ENCODE results near the gene RANBP9. TPM values are rescaled to one million over a fixed set of nuclear protein-coding genes. Genes with fewer than 3 reads are reported as not detected.

The RANBP9 gene
- total RNA-seq, 4 donors from 2014 or later: 26.2 to 49.5 (median 31.3) TPM

- Histone ChIP-seq H3K4me1 (peaks cover 0 to 13% (median 0%) of the 10 kb centered on the region in 4 donors), H3K27ac (peak overlapping the region; percentile 84 to 98 (median 96)), H3K4me3 (peak overlapping the region; percentile 75 to 95 (median 82)), H3K36me3 (no peaks in the 10 kb centered on the region), H3K27me3 (no peaks in the 10 kb centered on the region), H3K9me3 (no peaks in the 10 kb centered on the region)
- DNase-seq: peak; percentile 48 to 77 (median 73)
- TF ChIP-seq CTCF (IDR thresholded peaks at IDR 0.05) (peak in 1 of 6 experiments; percentile 11), POLR2A (IDR thresholded peaks at IDR 0.05) (peak in 1 of 2 donors; percentile 24)
Observed at GRCh38 chr6:13710552-13711323, 897 bp downstream of the RANBP9 start.

DNA sequence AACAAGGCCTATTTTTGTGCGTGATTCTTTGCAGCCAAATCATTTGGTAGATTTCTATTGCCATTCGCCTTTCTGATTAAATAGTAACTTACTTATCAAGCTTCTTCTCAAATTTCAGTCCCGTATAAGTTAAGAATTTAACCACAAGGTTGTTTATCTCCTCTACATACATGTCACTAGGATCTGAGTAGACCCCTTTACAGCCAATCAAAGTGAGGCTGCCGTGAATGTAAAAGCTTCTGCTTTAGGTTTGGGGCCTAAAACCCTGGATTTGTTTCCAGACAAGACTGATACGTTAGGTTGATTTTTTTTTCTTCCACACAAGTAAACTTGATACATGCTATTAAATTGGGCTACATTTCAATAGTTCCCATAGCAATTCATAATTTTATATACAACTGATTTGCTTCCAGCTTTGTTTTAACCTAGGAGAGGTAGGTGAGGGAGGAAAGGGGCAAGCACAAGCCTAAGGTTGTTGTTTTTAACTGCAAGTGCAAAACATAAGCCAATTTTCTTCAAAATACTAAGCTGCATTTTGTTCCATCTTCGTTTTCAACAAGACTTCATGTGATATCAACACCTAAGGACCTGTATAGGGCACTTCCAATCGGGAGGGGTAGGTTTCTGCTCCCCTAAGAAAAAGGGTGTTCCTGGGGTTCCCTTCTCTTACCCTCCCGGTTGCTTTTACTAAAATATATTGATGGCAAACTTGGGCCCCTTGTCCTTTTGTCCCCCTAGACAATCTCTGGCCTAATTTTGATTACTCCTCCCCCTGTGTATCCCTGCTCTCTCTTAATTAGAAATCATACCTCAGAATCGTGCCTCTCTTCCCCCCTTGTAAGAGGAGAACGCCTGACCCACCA is 1.7 kb downstream of the RANBP9 start:
- no peak for TF ChIP-seq CTCF (IDR thresholded peaks at IDR 0.05)
- no peak for TF ChIP-seq POLR2A (IDR thresholded peaks at IDR 0.05)
- peak overlapping the region; percentile 75 to 95 (median 82) for H3K4me3 ChIP-seq
- H3K36me3 ChIP-seq: no peaks in the 10 kb centered on the region
- no peaks in the 10 kb centered on the region for H3K9me3 ChIP-seq
- no peak for DNase-seq
- H3K4me1 ChIP-seq: peaks cover 0 to 13% (median 0%) of the 10 kb centered on the region in 4 donors
- H3K27ac ChIP-seq: peak overlapping the region; percentile 84 to 98 (median 96)
- H3K27me3 ChIP-seq: no peaks in the 10 kb centered on the region

- Histone ChIP-seq H3K4me1 (peaks cover 0 to 18% (median 2%) of the 10 kb centered on the region in 4 donors), H3K27me3 (no peaks in the 10 kb centered on the region), H3K27ac (peak overlapping the region in 2 of 4 donors; percentile 3 to 98), H3K9me3 (no peaks in the 10 kb centered on the region), H3K36me3 (no peaks in the 10 kb centered on the region), H3K4me3 (peak overlapping the region; percentile 9 to 95 (median 80))
- TF ChIP-seq POLR2A (IDR thresholded peaks at IDR 0.05) (no peak), CTCF (IDR thresholded peaks at IDR 0.05) (no peak)
- no peak for DNase-seq
Observed at GRCh38 chr6:13708736-13709135, 2.9 kb downstream of the RANBP9 start.

DNA sequence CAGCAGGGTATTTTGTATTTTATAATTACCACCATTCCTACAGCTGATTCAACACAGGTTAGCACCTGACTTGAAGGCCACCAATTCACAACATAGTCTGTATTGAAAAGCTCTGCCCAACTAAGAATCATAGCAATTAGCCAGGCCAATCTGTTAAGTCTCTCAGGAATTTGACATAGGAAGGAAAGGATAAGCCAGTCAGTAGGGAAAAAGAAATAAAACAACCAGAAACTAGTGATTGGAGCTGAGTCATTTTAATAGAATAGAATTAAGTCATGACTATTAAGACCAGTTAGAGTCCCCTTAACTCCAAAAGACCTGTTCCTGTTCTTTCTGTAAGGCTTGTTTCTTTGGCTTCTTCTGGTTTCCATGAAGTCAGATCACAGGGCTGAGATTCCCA is 8.1 kb downstream of the RANBP9 start:
- TF ChIP-seq CTCF (IDR thresholded peaks at IDR 0.05): no peak
- no peak for TF ChIP-seq POLR2A (IDR thresholded peaks at IDR 0.05)
- Histone ChIP-seq H3K36me3 (no peaks in the 10 kb centered on the region), H3K27ac (no peak overlapping the region), H3K27me3 (no peaks in the 10 kb centered on the region), H3K4me3 (no peak overlapping the region), H3K9me3 (no peaks in the 10 kb centered on the region), H3K4me1 (peaks cover 0 to 22% (median 2%) of the 10 kb centered on the region in 4 donors)
- DNase-seq: no peak

DNA sequence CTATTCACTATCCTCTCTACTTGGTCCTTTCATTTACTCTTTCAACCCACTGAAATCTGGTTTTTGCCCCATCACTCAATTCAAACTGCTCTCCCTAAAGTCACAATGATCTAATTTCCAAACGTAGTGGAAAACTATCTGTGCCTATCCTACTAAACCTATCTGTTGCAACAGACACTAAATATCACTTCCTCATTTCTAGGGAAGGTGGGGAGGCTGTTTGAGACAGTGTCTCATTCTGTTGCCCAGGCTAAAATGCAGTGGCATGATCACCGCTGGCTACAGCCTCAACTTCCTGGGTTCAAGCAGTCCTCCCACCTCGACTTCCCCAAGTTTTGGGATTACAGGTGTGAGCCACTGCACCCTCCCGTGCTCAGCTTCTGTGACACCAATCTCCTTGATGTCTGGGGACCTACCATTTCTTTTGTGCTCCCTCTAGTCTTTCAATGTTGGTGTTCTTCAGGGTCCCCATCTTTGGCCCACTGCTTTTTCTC is 8.8 kb downstream of the RANBP9 start:
- Histone ChIP-seq H3K4me1 (peaks cover 0 to 18% (median 2%) of the 10 kb centered on the region in 4 donors), H3K36me3 (no peaks in the 10 kb centered on the region), H3K27ac (no peak overlapping the region), H3K27me3 (no peaks in the 10 kb centered on the region), H3K9me3 (no peaks in the 10 kb centered on the region), H3K4me3 (no peak overlapping the region)
- no peak for TF ChIP-seq CTCF (IDR thresholded peaks at IDR 0.05)
- no peak for TF ChIP-seq POLR2A (IDR thresholded peaks at IDR 0.05)
- DNase-seq: no peak
